ENCODE measurements around the gene SPTB.

SPTB gene

DNA sequence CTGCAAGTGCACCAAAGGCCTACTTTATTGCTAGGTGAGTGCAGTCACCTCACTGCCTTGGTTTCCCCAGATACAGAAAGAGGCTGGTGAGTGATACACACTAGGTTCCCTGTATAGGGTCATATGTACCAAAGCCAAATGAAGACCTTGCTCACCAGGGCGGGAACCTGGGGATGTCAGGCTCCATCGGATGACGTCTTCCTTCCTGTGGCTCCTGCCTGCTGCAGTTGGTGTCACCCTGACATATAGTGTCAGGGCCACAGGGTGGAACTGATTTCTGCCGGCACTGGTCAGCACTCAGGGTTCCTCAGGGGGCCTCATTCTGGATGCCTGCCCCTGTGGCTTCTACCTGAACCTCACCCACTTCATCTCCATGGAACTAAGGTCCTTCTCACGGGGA lies 132.4 kb downstream of the SPTB start:
- no peak for DNase-seq

- DNase-seq: no peak
Observed at GRCh38 chr14:64746298-64747250, 133.1 kb downstream of the SPTB start.

- no peak for DNase-seq
Observed at GRCh38 chr14:64745511-64746091, 134.1 kb downstream of the SPTB start.

DNA sequence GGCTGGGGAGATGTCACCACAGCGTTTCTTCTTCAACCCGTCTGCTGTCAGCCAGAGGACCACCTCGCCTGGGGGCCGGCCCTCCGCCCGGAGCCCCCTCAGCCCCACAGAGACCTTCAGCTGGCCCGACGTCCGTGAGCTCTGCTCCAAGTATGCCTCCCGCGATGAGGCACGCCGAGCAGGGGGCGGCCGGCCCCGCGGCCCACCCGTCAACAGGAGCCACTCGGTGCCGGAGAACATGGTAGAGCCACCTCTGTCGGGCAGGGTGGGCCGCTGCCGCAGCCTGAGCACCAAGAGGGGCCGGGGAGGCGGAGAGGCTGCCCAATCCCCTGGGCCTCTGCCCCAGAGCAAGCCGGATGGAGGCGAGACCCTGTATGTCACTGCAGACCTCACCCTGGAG lies 136.6 kb downstream of the SPTB start:
- no peak for DNase-seq

- no peak for DNase-seq
Observed at GRCh38 chr14:64741961-64742360, 137.7 kb downstream of the SPTB start.

- no peak for DNase-seq
Observed at GRCh38 chr14:64741200-64741599, 138.5 kb downstream of the SPTB start.

DNA sequence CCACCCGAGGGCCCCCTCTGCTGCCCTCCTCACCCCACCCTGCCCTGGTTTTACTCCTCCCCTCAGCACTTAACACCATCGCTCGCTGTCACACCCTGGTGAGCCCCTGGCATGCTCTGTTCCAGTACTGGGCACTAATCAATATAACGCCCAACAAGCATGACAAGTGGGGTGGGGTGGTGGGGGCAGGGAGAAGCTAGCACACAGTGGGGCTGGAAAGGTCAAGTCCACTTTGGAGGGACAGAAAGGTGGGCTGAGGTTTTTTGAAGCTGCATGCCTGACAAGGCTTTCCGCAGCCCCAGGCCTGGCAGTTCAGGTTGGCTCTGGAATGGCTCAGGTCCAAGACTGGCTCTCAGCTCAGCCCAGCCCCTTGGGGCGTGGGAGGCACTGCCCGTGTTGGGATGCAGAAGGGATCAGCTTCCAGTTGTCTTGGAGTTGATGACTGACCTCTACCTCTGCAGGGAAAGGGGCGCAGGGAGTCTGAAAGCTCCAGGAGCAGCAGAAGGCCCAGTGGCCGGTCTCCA lies 141.4 kb downstream of the SPTB start:
- no peak for DNase-seq

DNA sequence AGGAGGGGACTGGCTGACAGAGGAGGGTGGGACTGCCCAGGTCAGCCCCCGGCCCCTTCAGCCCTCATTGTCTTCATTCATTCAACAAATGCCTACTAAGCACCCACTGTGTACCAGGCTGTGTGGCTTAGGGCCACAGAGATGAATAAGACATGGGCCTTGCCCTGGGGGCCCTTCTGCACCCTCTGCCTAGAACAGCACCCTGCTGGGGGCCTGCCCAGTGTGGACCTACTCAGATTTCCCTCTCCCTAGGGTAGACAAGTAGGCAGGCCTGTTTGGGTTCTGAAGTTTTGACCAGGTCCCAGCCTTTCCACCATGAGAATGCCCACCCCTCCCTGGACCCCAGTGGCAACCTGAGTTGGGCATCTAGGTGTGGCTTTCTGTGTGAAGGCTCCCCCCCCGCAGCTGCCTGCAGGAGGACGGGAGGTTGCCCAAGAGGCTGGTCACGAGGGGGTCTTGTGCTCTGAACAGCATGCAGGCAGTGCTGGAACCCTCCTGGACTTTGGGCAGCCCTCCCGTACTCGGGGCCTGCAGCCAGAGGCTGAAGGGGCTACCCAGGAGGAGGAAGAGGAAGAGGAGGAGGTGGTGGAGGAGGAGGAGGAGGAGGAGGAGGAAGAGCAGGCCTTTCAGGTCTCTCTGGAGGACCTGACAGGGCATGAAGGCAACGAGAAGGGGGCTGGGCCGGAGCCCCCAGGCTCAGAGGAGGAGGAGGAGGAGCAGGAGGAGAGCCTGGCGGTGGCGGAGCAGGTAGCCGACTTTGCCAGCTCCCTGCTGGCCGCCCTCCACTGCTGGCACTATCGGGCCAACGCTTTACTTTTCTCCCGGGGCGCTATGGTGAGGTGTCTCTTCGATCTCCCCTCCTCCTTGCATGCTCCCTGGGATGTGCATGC lies 142.1 kb downstream of the SPTB start:
- no peak for DNase-seq

DNA sequence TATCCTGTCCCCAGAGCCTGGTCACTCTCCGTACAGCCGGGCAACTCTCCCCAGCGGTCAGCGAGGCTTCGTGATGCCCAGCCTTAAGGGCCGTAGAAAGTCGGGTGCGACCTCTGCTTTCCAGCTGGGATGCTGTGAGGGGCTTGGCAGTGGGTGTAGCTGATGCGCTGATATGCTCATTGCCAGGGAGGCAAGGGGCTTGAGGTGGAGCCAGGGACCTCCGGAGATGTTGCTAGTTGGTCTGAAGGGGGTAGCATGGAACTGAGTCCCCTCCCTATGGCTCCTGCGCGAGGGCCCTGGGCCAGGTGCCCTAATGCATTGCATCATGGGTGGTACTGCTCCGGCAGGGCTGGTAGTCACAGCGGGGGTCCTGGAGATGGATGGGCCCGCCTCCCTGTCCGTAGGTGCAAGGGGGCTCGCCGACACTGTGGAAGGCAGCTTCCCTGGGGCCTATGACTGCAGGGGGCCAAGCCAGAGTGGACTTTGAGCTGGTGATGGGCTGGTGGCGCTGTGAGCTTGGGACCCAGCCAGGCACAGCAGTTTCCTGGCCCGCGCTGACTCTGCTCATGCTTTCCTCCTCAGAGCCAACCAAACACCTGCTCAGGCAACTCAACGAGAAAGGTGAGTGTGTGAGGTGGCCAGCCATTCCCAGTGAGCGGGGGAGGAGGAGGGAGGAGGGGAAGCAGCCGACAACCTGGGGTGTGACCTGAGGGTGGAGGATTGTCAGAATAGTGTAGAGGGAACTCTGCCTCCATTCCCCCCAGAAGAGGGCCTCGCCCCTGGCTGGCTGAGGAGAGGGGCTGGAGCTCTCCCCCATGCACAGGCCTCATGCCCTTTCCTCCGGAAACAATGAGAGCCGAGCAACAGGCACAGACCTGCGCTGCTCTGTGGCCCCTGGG lies 143.2 kb downstream of the SPTB start:
- no peak for DNase-seq

DNA sequence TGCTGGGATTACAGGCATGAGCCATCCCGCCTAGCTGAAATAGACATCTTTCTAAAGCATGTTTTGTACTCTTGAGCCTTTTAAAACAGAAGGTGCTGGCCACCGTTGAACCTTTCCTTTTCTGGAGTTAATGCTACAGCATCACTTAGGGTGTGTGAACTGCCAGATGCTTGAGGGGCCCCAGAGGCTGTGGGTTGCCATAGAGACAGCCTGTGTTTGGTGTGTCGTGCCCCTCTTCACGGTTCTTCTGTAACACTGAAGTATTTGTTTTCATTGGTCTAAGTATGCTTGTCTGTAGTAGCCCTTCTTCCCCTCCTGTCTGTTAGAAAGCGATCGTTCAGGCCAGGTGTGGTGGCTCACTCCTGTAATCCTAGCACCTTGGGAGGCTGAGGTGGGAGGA lies 144.7 kb downstream of the SPTB start:
- no peak for DNase-seq

DNA sequence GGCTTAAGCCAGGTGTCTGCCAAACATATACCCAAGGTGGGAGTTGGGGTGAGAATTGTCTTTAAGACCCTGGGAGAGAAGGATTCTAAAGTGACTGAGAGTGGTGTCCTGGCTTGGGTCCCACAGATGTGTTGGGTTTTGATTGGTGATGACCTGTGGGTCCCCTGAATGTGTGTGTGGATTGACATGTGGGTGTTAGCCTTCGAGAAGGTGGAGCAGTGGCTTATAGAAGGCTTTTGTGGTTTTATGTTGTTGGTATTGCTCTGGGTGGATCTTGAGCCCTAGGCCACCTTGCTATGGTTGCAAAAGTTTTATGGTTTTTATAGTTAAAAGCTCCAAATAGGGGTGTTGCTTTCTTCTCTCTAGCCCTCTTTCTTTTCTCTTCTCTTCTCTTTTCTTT lies 145.8 kb downstream of the SPTB start:
- no peak for DNase-seq

DNA sequence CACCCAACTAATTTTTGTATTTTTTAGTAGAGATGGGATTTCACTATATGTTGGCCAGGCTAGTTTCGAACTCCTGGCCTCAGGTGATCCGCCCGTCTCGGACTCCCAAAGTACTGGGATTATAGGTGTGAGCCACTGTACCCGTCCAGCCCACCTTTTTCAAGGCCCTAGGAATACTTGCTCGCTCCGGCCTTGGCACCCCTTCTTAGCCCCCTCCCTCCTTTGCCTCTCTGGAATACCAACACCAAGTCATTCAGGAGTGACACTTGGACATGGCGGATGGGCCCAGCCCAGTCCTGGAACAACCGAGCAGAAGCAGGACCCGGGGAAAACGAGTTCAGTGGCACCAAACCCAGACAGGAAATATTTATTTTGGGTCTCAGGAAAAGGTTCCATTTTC lies 146.4 kb downstream of the SPTB start:
- DNase-seq: no peak

DNA sequence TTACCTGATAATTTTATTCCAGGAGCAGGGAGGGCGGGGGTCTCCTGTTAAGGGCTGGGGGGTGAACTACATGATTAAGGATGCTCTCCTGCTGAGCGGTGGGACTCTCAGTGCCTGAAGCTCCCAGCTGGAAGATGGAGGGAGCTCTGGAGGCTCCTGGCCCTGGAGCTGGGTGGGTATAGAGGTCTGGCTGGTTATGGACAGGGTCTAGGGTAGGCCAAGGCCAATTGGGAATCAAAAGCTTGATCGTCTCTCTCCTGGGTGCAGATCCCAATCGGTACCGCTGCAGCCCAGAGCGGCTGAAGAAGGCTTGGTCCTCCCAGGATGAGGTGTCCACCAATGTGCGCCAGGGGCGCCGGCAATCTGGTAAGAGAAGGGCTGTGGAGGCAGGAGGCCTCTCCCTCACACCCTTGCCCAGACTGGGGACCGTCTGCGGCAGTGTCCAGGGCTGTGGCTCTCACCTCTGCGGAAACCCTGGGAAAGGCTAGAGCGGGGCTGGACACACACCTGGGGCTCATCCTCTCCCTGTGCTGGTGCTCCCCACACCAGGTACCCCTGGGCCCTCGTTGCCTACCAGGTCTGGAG lies 147.1 kb downstream of the SPTB start:
- DNase-seq: no peak

DNA sequence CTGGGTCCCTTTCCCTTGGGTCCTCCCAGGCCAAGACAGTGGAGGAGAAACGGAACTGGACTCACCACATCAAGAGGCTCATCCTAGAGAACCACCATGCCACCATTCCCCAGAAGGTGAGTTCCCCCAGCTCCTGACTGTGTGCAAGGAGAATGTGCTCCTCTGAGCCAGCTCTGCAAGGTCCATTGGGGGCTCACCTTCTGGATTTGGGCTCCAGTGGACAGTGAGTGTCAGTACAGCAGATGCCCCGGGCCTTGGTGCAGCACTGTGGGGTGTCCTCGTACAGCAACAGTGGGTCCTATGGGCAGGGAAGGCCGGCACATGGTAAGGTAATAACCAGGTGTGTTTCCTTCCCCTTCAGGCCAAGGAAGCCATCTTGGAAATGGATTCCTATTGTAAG lies 147.6 kb downstream of the SPTB start:
- no peak for DNase-seq

DNA sequence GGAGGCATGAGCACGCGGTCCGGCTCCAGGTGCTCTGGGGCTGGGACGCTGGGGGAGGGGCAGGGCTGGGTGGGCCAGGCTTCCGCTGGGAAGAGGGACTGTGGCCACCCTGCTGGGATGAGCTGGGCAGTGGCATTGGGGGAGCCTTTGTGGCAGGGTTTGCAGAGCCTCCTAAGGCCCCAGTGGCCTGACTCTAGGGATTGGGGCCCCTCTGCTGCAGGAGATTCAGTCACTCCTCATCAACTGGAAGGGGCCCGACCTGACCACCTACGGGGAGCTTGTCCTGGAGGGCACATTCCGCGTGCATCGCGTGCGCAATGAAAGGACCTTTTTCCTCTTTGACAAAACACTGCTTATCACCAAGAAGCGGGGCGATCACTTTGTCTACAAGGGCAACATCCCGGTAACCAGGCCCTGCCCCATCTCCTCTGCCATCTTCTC lies 148.5 kb downstream of the SPTB start:
- no peak for DNase-seq

- no peak for DNase-seq
Observed at GRCh38 chr14:64730681-64731080, 149.0 kb downstream of the SPTB start.

- no peak for DNase-seq
Observed at GRCh38 chr14:64730061-64730440, 149.7 kb downstream of the SPTB start.

DNA sequence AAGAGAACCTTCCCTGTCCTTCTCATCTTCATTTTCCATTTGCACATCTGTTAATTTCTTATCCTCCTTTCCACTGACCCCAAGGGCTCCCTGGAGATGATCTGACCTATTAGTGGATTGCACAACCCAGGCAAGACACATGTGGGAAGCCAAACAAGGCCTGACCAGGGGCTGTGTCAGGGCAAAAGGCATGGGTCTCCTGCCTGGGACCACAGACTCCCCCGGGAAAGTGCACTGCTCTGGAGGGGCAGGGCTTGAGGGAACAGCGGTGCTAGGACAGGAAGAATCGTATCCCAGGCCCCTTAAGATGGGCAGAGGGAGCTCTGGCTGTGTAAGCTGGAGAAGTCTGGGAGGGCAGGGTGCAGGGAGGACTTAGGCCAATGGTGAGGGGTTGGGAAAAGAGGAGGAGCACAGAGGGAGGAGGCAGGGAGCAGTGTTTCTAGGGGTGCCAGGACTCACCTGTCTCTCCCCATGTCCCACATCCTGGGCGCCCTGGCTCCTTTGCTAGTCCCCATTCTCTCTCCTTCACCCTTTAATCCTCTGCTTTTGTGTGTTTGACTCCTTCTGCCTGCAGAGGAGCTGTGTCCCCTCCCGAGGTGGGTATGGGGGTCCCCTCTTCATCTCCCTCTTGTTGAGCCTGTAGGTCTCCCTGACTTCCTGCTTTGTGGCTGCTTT lies 150.2 kb downstream of the SPTB start:
- no peak for DNase-seq

- DNase-seq: no peak
Observed at GRCh38 chr14:64728856-64729255, 150.9 kb downstream of the SPTB start.

GRCh38 chr14:64728106-64728505 lies 151.6 kb downstream of the SPTB start:
- no peak for DNase-seq

- DNase-seq: no peak
Observed at GRCh38 chr14:64727551-64728071, 152.1 kb downstream of the SPTB start.

Measured in fibroblast of skin of abdomen (primary cell).